Effector CD4-positive, alpha-beta T cell (primary cell): ENCODE data around the gene SLC16A4.
A peak's percentile ranks its signal among the peaks of the same experiment; 100 is the strongest.
"Not testable (repeated sequence)": the region's sequence is repeated elsewhere in the genome, so short reads cannot be mapped to it uniquely, and the experiment has no call there.

Experiments
- DNase-seq: peaks from one replicate; pipeline ENCODE4 v3.0.0-alpha.2; 2020

SLC16A4 gene

GRCh38 chr1:110408488-110408887, 17.7 kb upstream of the SLC16A4 start:
- DNase-seq, result no peak

- DNase-seq, result peak; percentile 87
These were observed 16.7 kb upstream of the SLC16A4 start, which contains the start of gene LAMTOR5 for GRCh38 chr1:110407260-110408210. TSS of gene LAMTOR5 (minus strand) at chr1:110407694. CDS start at chr1:110407620, 74 bp downstream.

GRCh38 chr1:110406407-110406806, 15.6 kb upstream of the SLC16A4 start:
- DNase-seq, result not testable (repeated sequence)

GRCh38 chr1:110404401-110404800, 13.6 kb upstream of the SLC16A4 start:
- DNase-seq, result no peak

- DNase-seq, result no peak
These were observed 13.0 kb upstream of the SLC16A4 start for GRCh38 chr1:110403805-110404204.

- not testable (repeated sequence) for DNase-seq
These were observed 5.6 kb upstream of the SLC16A4 start for GRCh38 chr1:110396259-110396958.

- DNase-seq, result no peak
These were observed 3.6 kb upstream of the SLC16A4 start for GRCh38 chr1:110394493-110394820.

- DNase-seq, result no peak
These were observed 3.1 kb upstream of the SLC16A4 start for GRCh38 chr1:110393691-110394492.

- no peak for DNase-seq
These were observed 2.5 kb upstream of the SLC16A4 start for GRCh38 chr1:110393286-110393685.

GRCh38 chr1:110390096-110390495, 730 bp downstream of the SLC16A4 start:
- no peak for DNase-seq

GRCh38 chr1:110387048-110387754, 3.6 kb downstream of the SLC16A4 start:
- DNase-seq, result no peak

- DNase-seq, result no peak
These were observed 5.5 kb downstream of the SLC16A4 start for GRCh38 chr1:110385369-110385768.

GRCh38 chr1:110384581-110385321, 6.1 kb downstream of the SLC16A4 start:
- DNase-seq, result no peak

GRCh38 chr1:110383251-110383990, 7.4 kb downstream of the SLC16A4 start:
- no peak for DNase-seq

GRCh38 chr1:110380672-110381283, 10.0 kb downstream of the SLC16A4 start:
- no peak for DNase-seq

- DNase-seq, result no peak
These were observed 15.3 kb downstream of the SLC16A4 start for GRCh38 chr1:110375490-110375889.

GRCh38 chr1:110370827-110371226, 20.0 kb downstream of the SLC16A4 start:
- DNase-seq, result no peak

- no peak for DNase-seq
These were observed 26.6 kb downstream of the SLC16A4 start for GRCh38 chr1:110364221-110364620.

GRCh38 chr1:110361856-110362255, 29.0 kb downstream of the SLC16A4 start:
- DNase-seq, result no peak

- DNase-seq, result no peak
These were observed 30.4 kb downstream of the SLC16A4 start for GRCh38 chr1:110360431-110360830.
